NCI-H2107 (cell line): ENCODE data around the gene TMEM151B.
"Not testable (repeated sequence)": the region's sequence is repeated elsewhere in the genome, so short reads cannot be mapped to it uniquely, and the experiment has no call there.

Experiments
- DNase-seq: peaks from one replicate; lab custom pipeline; 2025; lab: John Stamatoyannopoulos, UW

TMEM151B gene

DNA sequence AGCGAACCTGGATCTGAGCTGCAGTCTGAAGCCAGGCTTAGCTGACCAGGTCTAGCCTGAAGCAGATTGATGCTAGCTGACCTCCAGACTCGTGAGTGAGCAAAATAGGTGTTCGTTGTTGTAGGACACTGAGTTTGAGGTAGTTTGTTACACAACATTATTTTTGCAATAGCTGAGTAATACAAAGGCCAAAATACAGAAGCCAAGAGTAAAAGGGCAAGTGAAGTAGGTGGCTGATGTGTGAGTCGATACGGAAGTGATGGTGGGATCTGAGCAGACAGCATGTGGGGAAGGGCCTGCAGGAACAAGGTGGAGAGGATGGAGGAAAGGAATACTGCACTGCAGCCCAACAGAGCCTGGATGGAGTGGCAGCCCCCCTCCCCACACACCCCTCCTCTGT, 63.7 kb downstream of the TMEM151B start:
- DNase-seq: no peak

DNA sequence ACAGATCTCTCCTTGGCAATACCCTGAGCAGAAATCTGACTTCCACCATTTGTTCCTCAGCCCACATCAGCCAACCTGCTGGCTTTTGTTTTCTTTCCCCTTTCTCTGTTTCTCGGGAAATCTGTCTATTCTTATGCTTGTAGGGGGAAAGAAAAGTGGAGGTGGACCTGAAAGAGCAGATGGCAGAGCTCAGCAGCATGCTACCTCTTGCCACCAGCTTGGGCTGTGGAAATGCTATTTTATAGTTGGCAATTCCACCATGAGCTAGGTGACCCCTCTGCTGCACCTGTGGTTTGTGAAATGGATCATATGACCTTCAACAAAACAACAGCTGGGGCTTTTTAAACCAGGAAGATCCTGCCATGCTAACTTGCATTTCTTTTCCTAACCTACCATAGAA, 65.4 kb downstream of the TMEM151B start:
- DNase-seq: no peak

DNA sequence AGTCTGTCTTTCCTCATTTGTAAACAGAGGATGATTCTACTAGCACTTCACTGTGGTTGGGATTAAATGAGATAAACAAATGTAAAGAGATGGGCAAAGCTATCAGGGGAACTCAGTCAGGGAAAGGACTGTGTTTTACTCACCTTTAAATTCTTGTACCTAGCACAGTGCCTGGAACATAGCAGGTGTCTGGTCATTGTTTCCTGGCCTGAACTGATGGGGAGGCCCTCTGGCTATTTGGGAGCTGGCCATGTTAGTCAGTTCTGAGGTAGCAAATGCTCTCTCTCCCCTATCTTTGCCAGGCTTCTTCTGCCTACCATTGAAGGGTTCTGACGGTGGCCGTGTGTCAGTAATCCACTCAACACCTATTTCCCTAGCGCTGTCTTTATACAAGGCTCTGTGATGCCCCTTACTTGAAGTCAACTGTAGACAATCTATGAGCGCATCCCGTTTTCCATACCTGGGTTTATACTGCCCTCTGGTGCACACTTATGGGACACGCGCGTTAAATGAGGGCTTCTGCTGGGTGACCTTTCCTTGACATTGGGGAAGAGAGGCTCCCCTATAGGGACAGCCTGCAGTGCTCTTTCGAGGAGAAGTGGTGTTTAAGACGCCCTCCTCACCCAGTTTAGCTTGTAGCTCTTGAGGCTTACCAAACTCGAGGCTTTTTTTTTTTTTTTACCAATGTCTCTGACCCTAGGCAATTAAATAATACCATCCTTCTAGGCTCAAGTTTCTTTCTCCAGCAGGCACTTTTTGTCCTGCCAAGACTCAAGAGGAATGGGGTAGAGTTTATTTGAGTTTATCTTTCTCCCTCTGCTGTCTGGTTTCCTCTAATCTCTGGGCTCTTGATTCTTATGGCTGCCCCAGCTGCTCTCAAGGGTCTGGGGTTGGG, 68.2 kb downstream of the TMEM151B start:
- DNase-seq: peak; percentile 6

DNA sequence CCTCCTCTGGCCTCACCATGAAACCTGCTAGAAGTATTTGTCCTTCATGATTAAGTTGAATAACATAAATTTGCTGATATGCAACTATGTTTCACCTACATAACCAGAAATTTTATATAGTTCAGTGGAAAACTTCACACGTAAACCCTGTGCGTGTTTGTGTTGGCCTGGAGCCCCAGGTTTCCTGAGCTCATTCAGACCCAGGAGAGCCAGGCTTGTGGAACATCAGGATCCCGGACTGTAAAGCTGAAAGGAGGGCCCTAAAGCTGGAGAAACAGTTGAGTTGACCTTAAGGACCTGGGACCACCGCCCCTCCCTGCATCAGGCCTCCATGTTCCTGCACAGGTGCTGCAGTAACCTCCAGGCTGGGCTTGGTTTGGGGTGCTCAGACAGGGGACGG, 69.1 kb downstream of the TMEM151B start:
- no peak for DNase-seq

DNA sequence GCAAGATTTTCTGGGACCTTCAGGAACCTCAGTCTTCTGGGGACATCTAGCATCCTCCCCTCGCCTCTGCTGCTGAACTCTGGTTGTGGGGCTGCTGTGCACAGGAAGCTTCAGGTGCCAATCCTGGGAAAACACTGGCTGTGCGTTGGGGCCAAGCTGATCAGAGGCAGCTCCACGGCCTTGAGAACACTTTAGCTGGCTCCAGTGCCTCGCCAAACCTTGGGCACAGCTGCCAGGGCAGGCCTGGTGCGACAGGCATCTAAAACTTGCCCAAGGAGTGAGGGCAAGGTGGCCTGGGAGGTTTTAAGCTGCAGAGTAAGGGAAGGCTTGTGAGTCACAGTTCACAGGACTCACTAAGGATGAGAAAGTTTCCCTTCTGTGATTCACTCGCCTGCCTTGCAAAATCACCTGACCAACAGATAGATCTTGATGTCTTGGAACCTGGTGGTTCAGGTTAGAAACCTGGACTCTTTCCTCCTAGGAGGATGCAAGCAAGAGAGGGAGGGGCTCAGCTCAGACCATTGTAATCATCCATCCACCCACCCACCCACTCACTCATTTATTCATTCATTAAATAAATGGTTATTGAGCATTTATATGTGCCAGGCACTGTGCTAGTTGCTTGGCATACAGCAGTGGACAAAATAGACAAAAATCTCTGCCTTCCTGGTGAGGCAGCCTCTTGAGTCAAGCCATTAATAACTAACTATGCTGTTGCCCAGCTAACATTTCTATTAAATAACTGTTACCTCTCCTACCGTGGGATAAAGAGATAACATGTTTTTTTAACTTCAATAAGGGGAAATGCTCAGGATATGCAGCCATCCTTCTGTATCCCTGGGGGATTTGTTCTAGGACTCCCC, 69.7 kb downstream of the TMEM151B start:
- no peak for DNase-seq

DNA sequence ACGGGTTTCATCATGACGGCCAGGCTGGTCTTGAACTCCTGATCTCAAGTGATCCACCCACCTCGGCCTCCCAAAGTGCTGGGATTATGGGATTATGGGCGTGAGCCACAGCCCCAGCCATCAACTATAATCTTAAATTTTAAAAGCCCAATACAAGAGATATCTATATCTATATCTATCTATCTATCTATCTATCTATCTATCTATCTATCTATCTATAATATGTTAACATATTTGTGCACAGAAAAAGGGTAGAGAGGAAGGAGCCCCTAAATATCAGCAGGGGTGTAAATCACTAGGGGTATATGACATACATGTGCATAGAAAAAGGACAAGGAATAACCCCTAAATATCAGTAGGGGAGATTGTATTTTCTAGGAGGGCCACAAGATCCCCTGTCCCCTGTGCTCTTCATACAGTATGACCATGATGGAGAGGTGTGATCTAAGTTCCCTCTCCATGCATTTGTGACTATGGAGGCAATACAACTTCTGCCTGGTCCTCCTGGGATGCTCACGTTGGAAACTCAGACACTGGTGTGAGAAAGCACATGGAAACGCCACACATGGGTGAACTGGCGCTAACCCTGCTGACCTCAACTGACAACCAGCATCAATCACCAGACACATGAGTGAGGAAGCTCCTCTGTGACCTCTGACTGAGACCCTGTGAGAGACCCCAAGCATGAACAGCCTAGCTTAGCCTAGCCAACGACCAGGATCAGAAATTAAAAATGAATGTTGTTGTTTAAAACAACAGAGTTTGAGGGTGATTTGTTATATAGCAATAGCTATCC, 71.0 kb downstream of the TMEM151B start:
- DNase-seq: no peak

DNA sequence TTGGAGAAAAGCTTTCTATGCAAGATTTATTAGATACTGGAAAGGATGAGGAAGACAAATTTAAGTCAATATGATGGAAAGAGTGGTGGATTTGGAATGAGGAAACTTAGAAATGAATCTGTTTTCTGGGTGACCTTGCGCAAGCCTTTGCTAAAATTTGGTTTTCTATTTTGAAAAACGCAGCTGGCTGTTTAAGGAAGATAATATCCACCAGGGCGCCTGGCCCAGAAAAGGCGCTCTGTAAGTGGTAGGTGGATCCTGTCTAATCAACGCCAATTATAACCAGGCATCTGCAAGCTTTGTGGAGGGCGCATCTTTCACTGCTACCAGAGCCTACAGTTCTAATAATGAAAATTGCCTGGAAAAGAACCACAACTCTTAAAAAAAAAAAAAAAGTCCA, 71.8 kb downstream of the TMEM151B start:
- no peak for DNase-seq

DNA sequence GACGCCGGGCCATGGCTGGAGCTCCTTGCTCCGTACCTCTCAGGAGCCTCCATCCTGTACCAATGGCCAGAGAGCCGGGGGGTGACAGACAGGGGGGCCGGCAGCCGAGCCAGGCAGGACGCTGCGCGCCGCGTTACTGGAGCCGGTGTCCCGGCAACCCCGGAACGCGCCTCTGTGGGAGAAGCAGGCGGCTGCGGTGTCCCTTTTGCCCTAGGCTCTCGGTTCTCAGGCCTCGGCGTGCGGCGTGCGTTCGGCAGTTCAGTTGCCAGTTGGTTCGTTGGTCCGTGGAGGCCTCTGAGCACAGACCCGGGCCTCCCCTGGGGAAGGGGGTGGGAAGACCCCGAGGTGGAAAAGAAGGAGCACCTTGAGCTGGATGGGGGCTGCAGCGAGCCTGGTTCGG, 72.2 kb downstream of the TMEM151B start, which contains the start of gene SPATS1:
Gene SPATS1 (plus strand): TSS at position 162 of the 400 bp plus-strand sequence. CDS start 446 bp downstream, outside the sequence.
- DNase-seq: no peak

DNA sequence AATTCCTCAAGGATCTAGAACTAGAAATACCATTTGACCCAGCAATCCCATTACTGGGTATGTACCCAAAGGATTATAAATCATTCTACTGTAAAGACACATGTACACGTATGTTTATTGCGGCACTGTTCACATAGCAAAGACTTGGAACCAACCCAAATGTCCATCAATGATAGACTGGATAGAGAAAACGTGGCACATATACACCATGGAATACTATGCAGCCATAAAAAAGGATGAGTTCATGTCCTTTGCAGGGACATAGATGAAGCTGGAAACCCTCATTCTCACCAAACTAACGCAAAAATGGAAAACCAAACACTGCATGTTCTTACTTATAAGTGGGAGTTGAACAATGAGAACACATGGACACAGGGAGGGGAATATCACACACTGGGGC, 76.6 kb downstream of the TMEM151B start:
- DNase-seq: not testable (repeated sequence)

DNA sequence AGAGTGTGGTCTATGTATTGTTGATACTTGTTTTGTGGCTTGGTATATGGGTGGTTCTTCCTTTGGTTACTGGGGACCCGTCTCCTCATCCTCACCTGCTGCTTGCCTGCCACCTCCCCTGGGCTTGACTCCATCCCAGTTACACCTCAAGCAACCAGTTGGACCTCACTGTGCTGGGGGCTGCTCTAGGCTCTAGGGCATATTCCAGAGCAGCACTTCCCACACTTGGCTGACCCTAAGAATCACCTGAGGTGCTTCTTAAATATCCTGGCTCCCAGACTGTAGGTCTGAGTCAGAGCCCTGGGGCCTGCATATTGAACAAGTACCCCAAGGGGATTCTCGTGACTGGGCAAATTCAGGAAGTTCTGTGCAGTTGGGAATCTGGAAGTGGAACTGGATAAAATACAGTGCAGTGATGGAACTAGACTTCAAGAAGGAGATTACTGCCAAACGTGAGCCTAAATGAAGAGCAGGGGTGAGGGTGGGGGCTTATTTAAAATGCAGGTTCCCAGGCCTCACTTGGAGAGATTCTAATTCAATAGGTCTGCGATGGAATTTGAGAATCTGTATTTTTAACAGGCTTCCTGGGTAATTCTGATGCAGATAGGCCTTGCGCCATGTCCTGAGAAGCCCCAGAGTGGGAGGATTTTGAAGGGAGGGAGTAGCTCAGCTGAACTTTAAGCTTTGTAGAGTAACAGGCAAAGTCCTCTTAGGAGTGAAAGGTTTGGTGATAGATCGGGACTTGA, 79.8 kb downstream of the TMEM151B start:
- DNase-seq: no peak

DNA sequence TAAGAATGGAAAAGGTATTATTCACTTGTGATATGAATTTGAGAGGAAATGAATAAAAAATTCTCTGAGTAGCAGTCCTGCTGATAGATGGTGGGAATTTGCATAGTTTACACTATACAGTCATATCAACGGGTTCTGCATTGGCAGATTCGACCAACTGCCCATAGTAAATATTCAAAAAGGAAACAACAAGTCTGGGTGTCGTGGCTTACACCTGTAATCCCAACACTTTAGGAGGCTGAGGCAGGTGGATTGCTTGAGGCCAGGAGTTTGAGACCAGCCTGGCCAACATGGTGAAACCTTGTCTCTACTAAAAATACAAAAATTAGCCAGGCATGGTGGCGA, 80.4 kb downstream of the TMEM151B start:
- DNase-seq: not testable (repeated sequence)

DNA sequence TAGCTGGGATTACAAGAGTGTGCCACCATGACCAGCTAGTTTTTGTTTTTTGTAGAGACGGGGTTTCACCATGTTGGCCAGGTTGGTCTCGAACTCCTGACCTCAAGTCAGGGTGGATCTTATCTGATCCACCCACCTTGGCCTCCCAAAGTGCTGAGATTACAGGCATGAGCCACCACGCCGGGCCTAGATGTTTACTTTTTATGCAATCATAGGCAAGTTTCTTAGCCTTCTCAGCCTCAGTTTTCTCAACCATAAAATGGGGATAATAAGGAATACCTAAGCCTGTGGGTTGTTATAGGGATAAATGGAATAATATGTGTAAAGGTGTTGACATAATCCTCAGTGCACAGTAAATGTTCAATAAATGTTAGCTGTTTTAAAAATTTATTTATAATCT, 82.0 kb downstream of the TMEM151B start:
- DNase-seq: no peak

DNA sequence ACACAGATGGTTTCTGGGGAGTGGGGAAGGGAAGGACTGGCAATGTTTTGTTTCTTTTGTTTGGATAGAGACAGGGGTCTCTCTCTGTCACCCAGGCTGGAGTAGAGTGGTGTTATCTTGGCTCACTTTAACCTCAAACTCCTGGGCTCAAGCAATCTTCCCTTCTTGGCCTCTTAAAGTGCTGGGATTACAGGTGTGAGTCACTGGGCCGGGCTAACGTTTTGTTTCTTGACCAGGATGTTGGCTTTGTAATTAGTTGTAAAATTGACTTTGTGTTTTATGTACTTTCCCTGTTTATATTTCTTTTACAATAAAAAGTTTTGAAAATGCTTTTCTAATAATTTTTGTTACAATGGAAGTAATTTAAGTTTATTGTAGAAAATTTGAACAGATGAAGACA, 83.1 kb downstream of the TMEM151B start:
- DNase-seq: no peak

DNA sequence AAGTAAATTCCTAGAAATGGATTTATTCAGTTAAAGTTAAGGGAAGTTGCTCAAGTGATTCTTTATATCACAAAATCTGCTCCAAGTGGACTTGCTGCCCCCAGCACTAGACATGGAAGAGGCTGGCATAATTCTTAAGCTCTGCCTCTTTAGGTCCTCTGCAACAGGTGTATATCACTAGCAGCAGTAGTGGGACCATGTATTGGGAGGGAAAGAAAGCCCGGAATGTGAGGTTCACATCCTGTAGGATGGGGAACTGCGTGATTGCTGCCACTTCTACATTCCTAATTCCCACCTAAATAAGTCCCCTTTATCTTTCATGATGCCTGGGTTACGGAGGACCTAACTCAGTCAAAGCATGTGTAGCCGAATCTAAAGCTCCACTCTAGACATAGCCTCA, 85.4 kb downstream of the TMEM151B start:
- no peak for DNase-seq

DNA sequence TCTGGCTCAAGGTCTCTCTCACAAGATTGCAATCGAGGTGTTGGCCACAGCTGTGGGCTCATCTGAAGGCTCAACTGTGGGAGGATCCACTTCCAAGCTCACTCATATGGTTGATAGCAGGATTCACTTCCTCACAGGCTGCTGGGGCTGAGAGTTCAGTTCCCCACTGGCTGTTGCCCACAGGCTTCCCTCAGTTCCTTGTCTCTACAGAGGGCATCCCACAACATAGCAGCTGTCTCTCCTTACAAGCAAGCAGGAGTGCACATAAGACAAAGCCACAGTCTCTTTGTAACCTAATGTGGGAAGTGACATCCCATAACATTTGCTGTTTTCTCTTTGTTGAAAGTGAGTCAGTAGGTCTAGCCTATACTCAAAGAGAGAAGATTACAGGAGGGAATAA, 86.2 kb downstream of the TMEM151B start:
- no peak for DNase-seq
